Breast epithelium (tissue), 4 donors: ENCODE measurements around the gene HPS3. TPM values are rescaled to one million over a fixed set of nuclear protein-coding genes. Genes with fewer than 3 reads are reported as not detected.
"Not testable (repeated sequence)": the region's sequence is repeated elsewhere in the genome, so short reads cannot be mapped to it uniquely, and the experiment has no call there.

Experiments
- DNase-seq, 2 donors: peaks; one replicate each; pipeline ENCODE4 v3.0.0-alpha.2; 2019; ENCODE audit warnings: low spot score in 2 of 2
- H3K27ac ChIP-seq, 2 donors: fragments of 200-600 bp; sonication (generic) in 1 of 2; one replicate each; pipeline ENCODE4 v1.5.1; 2016 to 2019; ENCODE audit warnings: mild to moderate bottlenecking in 1 of 2
- H3K27me3 ChIP-seq, 2 donors: fragments of 200-600 bp; sonication (generic) in 1 of 2; one replicate each; pipeline versions ENCODE4 v1.5.1 to v1.6.0; 2017 to 2019; ENCODE audit warnings: control low read depth in 1 of 2, mild to moderate bottlenecking in 1 of 2
- H3K36me3 ChIP-seq: fragments of 200-600 bp; one replicate; pipeline ENCODE4 v1.5.1; 2019
- H3K4me1 ChIP-seq, 2 donors: fragments of 200-600 bp; sonication (generic); one replicate each; pipeline ENCODE4 v1.5.1; 2016 to 2019; ENCODE audit warnings: control low read depth in 1 of 2
- H3K4me3 ChIP-seq, 3 donors: fragments of 200-600 bp; sonication (generic); 1 replicate in 2 of 3; 2 replicates in 1 of 3; pipeline ENCODE4 v1.5.1; 2016 to 2019; ENCODE audit warnings: mild to moderate bottlenecking in 3 of 3, moderate library complexity in 2 of 3
- H3K9me3 ChIP-seq, 2 donors: fragments of 200-600 bp; sonication (generic) in 1 of 2; one replicate each; pipeline ENCODE4 v1.5.1; 2016 to 2019; ENCODE audit warnings: control low read depth in 1 of 2
- CTCF ChIP-seq, 3 donors: fragments of 450-650 bp; IDR thresholded peaks; one replicate each; pipeline ENCODE4 v1.5.1; 2016 to 2017; ENCODE audit warnings: antibody characterized with exemption in 3 of 3, mild to moderate bottlenecking in 3 of 3, moderate library complexity in 3 of 3
- POLR2A ChIP-seq: fragments of 450-650 bp; IDR thresholded peaks from one replicate; pipeline ENCODE4 v1.6.1; 2016; ENCODE audit warnings: antibody characterized with exemption, mild to moderate bottlenecking, moderate library complexity
- POLR2AphosphoS5 ChIP-seq, 3 donors: sonication (generic); formaldehyde crosslinking; IDR thresholded peaks; one replicate each; pipeline ENCODE4 v1.6.1; 2017; ENCODE audit warnings: antibody characterized with exemption in 3 of 3
- intact Hi-C: fragments of 100-400 bp; cut with DNase I; formaldehyde crosslinking; loops from one replicate; pipeline ENCODE4 v1.15.1; 2023; ENCODE audit warnings: low total_unique reads
- total RNA-seq, 3 donors: library from RNA; depleted of rRNA; stranded (reverse); fragments of >200 nt; gene quantifications; one replicate each; pipeline ENCODE4 v1.1.0, GENCODE V29; 2016

Gene HPS3
- total RNA-seq, 3 donors from 2014 or later, result 14.4 to 27.1 (median 26.2) TPM

GRCh38 chr3:149090907-149091306 lies 38.5 kb upstream of the HPS3 start:
- H3K9me3 ChIP-seq, result no peaks in the 10 kb centered on the region
- no peak for TF ChIP-seq CTCF (IDR thresholded peaks at IDR 0.05)
- no peak for TF ChIP-seq POLR2A
- no peak for TF ChIP-seq POLR2AphosphoS5 (IDR thresholded peaks at IDR 0.05)
- no peak for DNase-seq
- no peaks in the 10 kb centered on the region for H3K36me3 ChIP-seq
- intact Hi-C loops, result no loop called here
- H3K27me3 ChIP-seq, result no peaks in the 10 kb centered on the region
- H3K4me3 ChIP-seq, result no peak overlapping the region
- H3K27ac ChIP-seq, result no peak overlapping the region
- no peaks in the 10 kb centered on the region for H3K4me1 ChIP-seq

GRCh38 chr3:149091983-149092382 lies 37.5 kb upstream of the HPS3 start:
- Histone ChIP-seq H3K4me1 (no peaks in the 10 kb centered on the region), H3K27ac (no peak overlapping the region), H3K36me3 (no peaks in the 10 kb centered on the region), H3K27me3 (no peaks in the 10 kb centered on the region), H3K9me3 (no peaks in the 10 kb centered on the region), H3K4me3 (no peak overlapping the region)
- DNase-seq, result no peak
- intact Hi-C loops, result no loop called here
- TF ChIP-seq POLR2A (no peak), CTCF (IDR thresholded peaks at IDR 0.05) (no peak), POLR2AphosphoS5 (IDR thresholded peaks at IDR 0.05) (no peak)

- H3K4me3 ChIP-seq, result no peak overlapping the region
- no peaks in the 10 kb centered on the region for H3K36me3 ChIP-seq
- no peaks in the 10 kb centered on the region for H3K9me3 ChIP-seq
- intact Hi-C loops, result no loop called here
- TF ChIP-seq POLR2AphosphoS5 (IDR thresholded peaks at IDR 0.05) (no peak), CTCF (IDR thresholded peaks at IDR 0.05) (no peak), POLR2A (no peak)
- no peaks in the 10 kb centered on the region for H3K4me1 ChIP-seq
- no peak overlapping the region for H3K27ac ChIP-seq
- no peak for DNase-seq
- no peaks in the 10 kb centered on the region for H3K27me3 ChIP-seq
These were observed 34.0 kb upstream of the HPS3 start for GRCh38 chr3:149095487-149095886.

- not testable (repeated sequence) for H3K4me1 ChIP-seq, H3K27ac ChIP-seq, H3K36me3 ChIP-seq, H3K4me3 ChIP-seq, H3K9me3 ChIP-seq, DNase-seq, H3K27me3 ChIP-seq
- intact Hi-C loops, result loop anchor here (2.0 kb wide), 1 partner anchor 23 kb away; no protein-coding TSS in a partner anchor
These were observed 31.5 kb upstream of the HPS3 start for GRCh38 chr3:149097987-149098386.

- Histone ChIP-seq H3K9me3 (peaks cover 0 to 7% of the 10 kb centered on the region in 2 donors), H3K4me1 (no peaks in the 10 kb centered on the region), H3K36me3 (no peaks in the 10 kb centered on the region), H3K27ac (no peak overlapping the region), H3K4me3 (no peak overlapping the region), H3K27me3 (no peaks in the 10 kb centered on the region)
- TF ChIP-seq POLR2A, result no peak
- TF ChIP-seq CTCF (IDR thresholded peaks at IDR 0.05), result no peak
- TF ChIP-seq POLR2AphosphoS5 (IDR thresholded peaks at IDR 0.05), result no peak
- intact Hi-C loops, result no loop called here
- DNase-seq, result no peak
These were observed 28.3 kb upstream of the HPS3 start for GRCh38 chr3:149101154-149101553.

- TF ChIP-seq CTCF (IDR thresholded peaks at IDR 0.05) (no peak), POLR2AphosphoS5 (IDR thresholded peaks at IDR 0.05) (no peak), POLR2A (no peak)
- Histone ChIP-seq H3K36me3 (no peaks in the 10 kb centered on the region), H3K9me3 (peaks cover 0 to 12% of the 10 kb centered on the region in 2 donors), H3K4me1 (no peaks in the 10 kb centered on the region), H3K27ac (no peak overlapping the region), H3K27me3 (no peaks in the 10 kb centered on the region), H3K4me3 (no peak overlapping the region)
- intact Hi-C loops, result no loop called here
- DNase-seq, result no peak
These were observed 27.8 kb upstream of the HPS3 start for GRCh38 chr3:149101641-149102040.
